NCI-H128 (cell line): ENCODE data around the gene CHCHD3.

Experiments used
- DNase-seq: peaks from one replicate; lab custom pipeline; 2025; ENCODE audit not compliant: unreplicated experiment; lab: John Stamatoyannopoulos, UW

CHCHD3 gene

DNA sequence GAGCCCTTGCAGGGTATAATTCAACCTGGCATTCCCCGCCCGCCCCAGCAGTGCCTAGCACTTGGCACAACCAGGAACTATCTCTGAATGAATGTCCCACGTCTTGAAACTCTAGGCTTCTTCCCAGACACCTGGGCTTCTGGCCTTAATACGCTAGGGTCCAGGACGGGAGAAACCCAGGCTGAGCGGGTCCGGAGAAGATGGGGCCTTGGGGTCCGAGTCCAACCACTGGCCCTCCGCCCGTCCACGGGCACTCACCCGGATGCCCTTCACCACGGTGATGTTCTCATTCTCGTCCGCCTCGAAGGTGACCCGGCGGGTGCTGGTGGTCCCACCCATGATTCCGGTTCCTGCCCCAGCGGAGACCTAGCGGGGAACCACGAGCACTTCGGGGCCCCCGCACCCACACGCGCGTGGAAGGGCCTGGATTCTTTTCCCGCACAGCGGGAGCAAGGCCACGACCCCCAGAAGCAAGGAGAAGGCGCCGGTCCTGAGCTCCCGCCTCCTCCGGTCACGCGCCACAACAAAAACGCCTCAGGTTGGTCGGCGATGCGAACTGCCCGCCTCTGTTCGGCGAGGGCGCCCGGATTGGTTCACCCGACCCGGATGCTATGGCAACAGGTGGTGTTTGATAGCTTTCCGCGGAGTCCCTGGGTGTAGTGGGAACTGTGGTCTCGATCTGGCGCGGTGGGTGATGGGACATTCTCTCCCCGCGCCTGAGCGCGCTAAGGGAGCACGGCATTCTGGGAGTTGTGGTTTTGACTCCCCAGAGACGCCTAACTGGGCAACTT, at the start of gene CHCHD3:
Gene CHCHD3, minus strand, starts transcription at position 492 of the 791 bp plus-strand sequence. Its CDS starts 153 bp downstream, at position 339.
- peak; percentile 95 for DNase-seq

DNA sequence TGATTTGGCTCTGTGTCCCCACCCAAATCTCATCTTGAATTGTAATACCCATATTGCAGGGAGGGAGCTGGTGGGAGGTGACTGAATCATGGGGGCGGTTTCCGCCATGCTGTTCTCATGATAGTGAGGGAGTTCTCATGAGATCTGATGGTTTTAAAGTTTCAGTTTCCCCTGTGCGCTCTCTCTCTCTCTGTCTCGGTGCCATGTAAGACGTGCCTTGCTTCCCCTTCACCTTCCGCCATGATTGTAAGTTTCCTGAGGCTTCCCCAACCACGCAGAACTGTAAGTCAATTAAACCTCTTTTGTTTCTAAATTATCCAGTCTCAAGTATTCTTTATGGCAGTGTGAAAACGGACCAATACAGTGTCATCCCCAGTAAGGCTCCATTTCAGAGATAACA, 48.3 kb upstream of the CHCHD3 start:
- DNase-seq = no peak

GRCh38 chr7:133126422-133126821, 44.5 kb upstream of the CHCHD3 start:
- no peak for DNase-seq

- no peak for DNase-seq
These were observed 43.1 kb upstream of the CHCHD3 start for GRCh38 chr7:133124974-133125373.

- no peak for DNase-seq
These were observed 39.4 kb upstream of the CHCHD3 start for GRCh38 chr7:133121175-133121844.

DNA sequence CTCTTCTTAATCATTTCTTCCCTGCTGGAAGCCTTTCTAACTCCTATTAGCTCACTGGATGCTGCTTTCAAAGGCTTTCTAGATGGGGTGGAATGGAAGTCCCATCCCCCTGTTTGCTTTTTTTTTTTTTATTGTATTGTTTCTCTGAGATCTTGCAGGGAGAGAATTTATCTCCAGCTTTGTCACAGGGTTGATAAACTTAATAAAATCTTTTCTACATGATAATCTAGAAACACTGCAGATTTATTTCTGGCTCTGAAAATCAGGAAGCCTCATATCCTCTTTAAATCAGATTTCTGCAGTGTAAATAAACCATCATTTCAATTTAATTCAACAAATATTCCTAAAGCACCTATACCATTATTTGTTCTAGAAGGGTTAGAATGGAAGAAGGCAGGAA, 37.2 kb upstream of the CHCHD3 start:
- DNase-seq = no peak

DNA sequence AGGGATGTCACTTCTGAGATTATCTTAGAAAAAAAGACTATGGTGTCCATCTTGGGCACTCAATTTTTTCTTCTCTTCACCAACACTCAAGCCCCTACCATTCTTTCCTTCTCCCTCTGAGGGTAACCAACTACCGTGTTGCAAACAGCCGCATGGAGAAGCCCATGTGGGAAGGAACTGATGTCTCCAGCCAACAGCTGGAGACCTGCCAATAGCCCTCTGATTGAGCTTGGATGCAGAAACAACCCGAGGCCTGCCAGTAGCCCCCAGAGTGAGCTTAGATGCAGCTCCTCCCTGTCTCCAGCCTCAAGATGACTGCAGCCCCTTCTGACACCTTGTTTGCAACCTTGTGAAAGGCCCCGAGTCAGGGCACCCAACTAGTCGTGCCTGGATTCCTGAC, 36.4 kb upstream of the CHCHD3 start:
- no peak for DNase-seq

- DNase-seq = no peak
These were observed 35.6 kb upstream of the CHCHD3 start for GRCh38 chr7:133117452-133117851.

GRCh38 chr7:133115596-133115995, 33.7 kb upstream of the CHCHD3 start:
- no peak for DNase-seq

DNA sequence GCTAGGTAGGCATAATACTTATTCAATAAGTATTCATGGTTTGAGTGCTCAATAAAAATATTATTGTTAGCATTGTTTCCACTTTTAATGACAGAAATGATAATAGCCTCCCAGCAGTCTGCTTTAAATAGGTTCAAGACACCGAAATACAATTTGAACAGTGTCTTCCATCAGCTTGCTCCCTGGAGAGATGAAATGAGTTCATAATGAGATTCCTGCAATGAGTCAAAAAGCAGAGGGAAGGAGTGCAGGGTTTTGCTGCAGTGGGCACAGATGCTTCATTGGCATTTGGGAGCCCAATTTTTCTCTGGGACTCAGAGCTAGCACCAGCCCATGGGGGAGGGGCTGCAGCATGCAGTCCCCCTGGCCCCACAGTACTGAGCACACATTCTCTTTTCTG, 32.6 kb upstream of the CHCHD3 start:
- DNase-seq = no peak

DNA sequence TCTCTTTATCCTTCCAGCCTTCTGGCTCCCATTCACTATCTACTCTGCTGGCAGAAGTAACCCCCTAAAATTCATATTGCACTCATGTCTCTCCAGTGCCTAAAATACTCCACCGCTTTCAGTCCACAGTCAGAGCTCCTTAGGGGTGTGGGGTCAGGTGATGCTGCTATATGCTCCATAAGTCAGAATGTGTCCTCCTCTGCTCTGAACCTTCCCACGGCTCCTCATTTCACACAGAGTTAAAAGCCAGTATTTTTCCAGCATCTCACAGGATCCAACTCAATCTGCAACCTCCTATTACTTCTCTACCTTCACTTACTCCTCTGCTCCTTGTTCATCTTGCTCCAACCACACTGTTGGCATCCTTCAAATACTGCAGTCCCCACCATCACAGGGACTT, 31.1 kb upstream of the CHCHD3 start:
- DNase-seq = no peak

- DNase-seq = no peak
These were observed 30.4 kb upstream of the CHCHD3 start for GRCh38 chr7:133112335-133112734.

GRCh38 chr7:133110312-133110711, 28.4 kb upstream of the CHCHD3 start:
- no peak for DNase-seq

DNA sequence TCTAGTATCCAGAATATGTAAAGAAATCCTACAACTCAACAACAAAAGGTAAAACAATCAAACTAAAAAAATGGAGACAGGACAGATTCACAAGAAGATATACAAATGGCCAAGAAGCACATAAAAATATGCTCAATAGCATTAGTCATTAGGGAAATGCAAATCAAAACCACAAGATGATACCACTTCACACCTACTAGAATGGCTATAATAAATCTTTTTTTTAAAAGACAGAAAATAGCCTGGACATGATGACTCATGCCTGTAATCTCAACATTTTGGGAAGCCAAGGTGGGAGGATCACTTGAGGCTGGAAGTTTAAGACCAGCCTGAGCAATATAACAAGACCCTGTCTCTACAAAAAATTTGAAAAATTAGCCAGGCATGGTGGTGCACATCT, 27.9 kb upstream of the CHCHD3 start:
- DNase-seq = no peak

GRCh38 chr7:133108023-133108422, 26.1 kb upstream of the CHCHD3 start:
- no peak for DNase-seq

- DNase-seq = no peak
These were observed 20.6 kb upstream of the CHCHD3 start for GRCh38 chr7:133102276-133103060.

GRCh38 chr7:133099633-133100286, 17.9 kb upstream of the CHCHD3 start:
- no peak for DNase-seq

DNA sequence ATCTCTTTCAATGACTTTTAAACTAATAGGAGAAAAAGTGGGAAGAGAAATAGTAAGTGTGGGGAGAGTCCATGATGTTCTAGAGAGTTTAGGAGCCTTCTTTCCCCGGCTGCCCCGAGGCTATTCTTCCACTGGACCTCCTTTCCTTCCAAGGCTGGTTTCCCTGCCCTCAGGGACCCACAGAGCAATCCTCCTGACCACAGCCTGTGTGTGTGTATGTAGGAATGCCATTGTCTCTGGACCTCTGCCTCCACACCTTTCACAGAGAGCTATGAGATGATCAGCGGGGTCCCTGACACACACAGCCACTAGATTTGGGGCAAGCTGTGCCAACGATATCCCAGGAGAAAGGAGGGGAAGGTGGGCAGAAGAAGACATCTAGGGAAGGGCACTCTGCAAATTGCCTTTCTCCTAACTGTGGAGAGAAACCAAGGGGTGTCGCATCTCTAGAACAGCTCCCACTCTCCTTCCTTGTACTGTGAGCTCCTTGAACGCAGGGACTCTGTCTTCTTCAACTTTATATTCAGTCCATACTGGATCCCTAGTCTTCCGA, 13.3 kb upstream of the CHCHD3 start:
- no peak for DNase-seq

GRCh38 chr7:133091943-133092464, 10.1 kb upstream of the CHCHD3 start:
- no peak for DNase-seq

GRCh38 chr7:133082390-133082766, 488 bp upstream of the CHCHD3 start:
- no peak for DNase-seq

DNA sequence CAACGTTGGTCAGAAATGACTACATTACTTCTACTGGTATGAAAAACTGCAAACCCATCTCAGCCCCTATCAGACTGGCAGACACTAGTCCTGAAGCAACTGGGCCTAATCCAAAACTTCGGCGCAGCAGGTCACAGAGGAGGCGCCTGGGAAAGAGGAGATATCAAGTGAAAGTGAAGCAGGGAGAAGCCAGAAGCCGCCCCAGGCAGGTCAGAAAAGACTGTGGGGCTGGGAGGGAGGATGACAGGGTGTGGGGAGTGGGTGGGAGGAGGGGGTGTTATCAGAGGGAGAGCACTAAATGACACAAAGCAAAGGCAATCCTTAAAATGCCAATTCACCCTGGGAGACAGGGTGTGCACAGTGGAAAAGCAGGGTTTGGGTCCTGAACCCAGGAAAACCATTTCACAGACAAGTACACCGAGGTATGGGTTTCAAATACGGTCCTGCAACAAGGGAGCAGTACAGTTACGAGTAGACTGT, 731 bp downstream of the CHCHD3 start:
- no peak for DNase-seq
